Stimulated activated CD8-positive, alpha-beta memory T cell treated with anti-CD3 and anti-CD28 coated beads, Interleukin-12 subunit alpha, Interleukin-12 subunit beta, amount 100 ng/mL, for 1 hour (primary cell): ENCODE data around the gene TOR1B.
A peak's percentile ranks its signal among the peaks of the same experiment; 100 is the strongest.
"Not testable (repeated sequence)": the region's sequence is repeated elsewhere in the genome, so short reads cannot be mapped to it uniquely, and the experiment has no call there.

Source experiments
- DNase-seq: peaks from one replicate; pipeline ENCODE4 v3.0.0-alpha.2; 2020; ENCODE audit warnings: low read depth

TOR1B gene

GRCh38 chr9:129776938-129777768 lies 25.8 kb upstream of the TOR1B start:
- DNase-seq: no peak

- DNase-seq: no peak
Measured at GRCh38 chr9:129777769-129778130, 25.2 kb upstream of the TOR1B start.

- DNase-seq: no peak
Measured at GRCh38 chr9:129778469-129778868, 24.5 kb upstream of the TOR1B start.

DNA sequence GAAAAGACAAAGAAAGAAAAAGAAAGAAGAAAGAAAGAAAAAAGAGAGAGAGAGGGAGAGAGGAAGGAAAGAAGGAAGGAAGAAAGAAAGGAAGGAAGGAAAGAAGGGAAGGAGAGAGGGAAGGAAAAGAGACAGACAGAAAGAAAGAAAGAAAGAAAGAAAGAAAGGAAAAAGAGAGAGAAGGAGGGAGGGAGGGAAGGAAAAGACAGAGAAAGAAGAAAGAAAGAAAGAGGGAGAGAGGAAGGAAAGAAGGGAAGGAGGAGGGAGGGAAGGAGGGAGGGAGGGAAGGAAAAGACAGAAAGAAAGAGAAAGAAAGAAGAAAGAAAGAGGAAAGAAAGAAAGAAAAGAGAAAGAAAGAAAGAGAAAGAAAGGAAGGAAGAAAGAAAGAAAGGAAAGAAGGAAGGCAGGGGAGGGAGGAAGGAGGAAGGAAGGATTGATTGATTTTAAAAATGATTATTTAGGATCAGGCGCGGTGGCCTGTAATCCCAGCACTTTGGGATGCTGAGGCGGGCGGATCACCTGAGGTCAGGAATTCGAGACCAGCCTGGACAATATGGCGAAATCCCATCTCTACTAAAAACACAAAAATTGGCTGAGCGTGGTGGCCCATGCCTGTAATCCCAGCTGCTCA lies 23.3 kb upstream of the TOR1B start:
- DNase-seq: no peak

- no peak for DNase-seq
Measured at GRCh38 chr9:129781131-129781530, 21.9 kb upstream of the TOR1B start.

DNA sequence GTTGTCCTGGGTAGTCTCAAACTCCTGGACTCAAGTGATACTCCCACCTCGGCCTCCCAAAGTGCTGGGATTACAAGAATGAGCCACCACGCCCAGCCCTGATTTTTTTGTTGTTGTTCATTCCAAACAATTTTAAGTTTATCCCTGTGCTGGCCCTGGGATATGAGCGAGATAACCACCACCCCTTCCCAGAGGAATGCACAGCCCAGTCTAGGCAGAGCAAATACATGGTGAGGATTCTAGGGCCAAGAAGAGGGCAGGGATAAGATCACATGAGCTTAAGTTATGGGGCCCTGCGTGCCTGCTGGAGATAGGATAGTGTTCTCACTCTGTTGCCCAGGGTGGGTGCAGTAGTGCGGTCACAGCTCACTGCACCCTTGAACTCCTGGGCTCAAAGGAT lies 21.0 kb upstream of the TOR1B start:
- DNase-seq: no peak

- DNase-seq: peak; percentile 54
Measured at GRCh38 chr9:129783516-129784361, 19.2 kb upstream of the TOR1B start.

GRCh38 chr9:129784970-129785369 lies 18.0 kb upstream of the TOR1B start:
- not testable (repeated sequence) for DNase-seq

GRCh38 chr9:129785866-129786265 lies 17.1 kb upstream of the TOR1B start:
- no peak for DNase-seq

DNA sequence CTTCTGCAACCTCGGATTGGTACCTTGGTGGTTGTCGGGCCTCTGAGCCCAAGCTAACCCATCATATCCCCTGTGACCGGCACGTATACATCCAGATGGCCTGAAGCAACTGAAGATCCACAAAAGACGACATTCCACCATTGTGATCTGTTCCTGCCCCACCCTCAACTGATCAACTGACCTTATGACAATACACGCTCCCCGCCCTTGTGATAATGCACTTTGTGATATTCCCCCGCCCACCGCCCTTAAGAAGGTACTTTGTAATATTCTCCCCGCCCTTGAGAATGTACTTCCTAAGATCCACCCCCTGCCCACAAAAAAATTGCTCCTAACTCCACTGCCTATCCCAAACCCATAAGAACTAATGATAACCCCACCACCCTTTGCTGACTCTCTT lies 16.5 kb upstream of the TOR1B start:
- DNase-seq: no peak

- DNase-seq: no peak
Measured at GRCh38 chr9:129794549-129794948, 8.4 kb upstream of the TOR1B start.

DNA sequence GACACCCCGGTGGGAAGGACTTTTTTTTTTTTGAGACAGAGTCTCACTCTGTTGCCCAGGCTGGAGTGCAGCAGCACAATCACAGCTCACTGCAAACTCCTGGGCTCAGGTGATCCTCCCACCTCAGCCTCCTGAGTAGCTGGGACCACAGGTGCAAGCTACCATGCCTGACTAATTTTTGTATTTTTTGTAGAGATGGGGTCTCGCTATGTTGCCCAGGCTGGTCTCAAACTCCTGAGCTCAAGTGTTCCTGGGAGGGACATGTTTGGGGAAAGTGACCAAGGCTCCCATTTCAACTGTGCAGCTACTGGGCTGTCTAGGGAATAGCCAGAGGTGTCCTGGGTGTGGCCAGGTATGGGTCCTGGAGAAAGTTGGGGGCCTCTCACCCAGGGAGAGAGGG lies 7.0 kb upstream of the TOR1B start:
- DNase-seq: not testable (repeated sequence)

GRCh38 chr9:129798973-129799372 lies 4.0 kb upstream of the TOR1B start:
- no peak for DNase-seq

DNA sequence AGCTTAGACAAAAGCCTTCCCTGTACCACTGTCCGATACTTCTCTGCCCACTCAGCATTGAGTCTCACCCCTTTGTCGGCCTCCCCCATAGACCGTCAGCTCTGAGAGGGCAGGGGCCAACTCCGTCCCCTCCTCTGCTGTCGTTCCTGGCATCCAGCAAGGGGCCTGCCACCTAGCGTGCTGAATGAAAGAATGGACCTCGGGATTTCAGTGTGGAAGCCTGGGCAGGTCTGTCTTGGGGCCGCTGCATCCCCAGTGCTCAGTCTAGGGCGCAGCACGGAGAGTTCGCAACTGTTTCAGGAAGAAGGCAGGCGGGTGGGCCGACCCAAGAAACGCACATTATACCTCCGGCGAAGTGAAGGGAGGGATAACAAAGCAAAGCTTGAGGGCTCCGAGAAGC lies 1.5 kb upstream of the TOR1B start:
- no peak for DNase-seq

- no peak for DNase-seq
Measured at GRCh38 chr9:129803676-129804060, 684 bp downstream of the TOR1B start.

- no peak for DNase-seq
Measured at GRCh38 chr9:129806061-129806460, 3.1 kb downstream of the TOR1B start.

DNA sequence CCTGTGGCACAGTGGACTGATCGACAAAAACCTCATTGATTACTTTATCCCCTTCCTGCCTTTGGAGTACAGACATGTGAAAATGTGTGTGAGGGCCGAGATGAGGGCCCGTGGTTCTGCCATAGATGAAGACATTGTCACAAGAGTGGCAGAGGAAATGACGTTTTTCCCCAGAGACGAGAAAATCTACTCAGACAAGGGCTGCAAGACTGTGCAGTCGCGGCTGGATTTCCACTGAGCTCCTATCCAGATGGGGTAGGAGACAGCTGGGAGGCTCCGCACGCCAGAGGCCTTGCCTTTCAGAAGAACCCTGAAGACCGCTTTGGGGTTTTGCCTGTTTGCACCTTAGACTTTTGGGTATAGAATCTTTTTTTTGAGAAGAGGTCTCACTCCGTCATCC lies 6.4 kb downstream of the TOR1B start:
- DNase-seq: no peak

DNA sequence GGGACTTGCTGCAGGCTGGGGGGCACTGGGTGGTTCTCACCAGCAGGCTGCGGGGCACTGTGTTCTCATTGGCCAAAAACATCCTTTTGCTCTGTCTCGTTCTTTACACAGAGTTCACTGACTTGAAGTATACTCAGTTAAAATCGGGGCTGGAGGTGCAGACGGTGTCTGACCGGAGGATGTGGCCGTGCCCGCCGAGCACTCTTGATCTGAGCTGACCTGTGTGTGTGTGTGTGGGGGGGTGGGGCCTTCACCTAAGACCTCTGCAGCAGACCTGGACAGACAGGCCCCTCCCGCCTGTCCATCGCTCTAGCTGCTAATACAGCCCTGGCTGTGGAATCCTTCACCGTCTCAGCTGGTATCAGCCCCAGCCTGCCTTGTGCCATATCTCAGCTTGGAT lies 7.1 kb downstream of the TOR1B start:
- no peak for DNase-seq

DNA sequence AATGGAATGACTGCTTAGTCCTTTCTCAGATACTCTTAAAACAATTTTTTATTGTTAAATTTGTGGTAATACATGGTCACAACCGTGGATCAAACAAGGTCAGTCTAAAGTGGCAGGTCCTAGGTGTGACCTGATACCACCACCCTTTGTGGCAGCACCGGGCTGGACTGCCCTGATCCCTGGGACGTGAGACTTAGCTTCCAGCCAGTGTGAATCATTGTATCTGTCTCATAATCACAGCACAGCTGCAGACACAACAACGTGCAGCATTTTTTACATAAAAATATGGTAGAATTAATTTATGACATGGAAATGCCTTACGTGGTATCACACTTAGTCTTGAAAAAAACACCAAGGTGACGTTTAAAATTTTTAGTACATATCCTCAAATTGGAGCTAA lies 7.8 kb downstream of the TOR1B start:
- DNase-seq: no peak

- DNase-seq: no peak
Measured at GRCh38 chr9:129811967-129812363, 9.0 kb downstream of the TOR1B start.

- no peak for DNase-seq
Measured at GRCh38 chr9:129812385-129812784, 9.4 kb downstream of the TOR1B start.

GRCh38 chr9:129813661-129814060 lies 10.7 kb downstream of the TOR1B start:
- DNase-seq: no peak
